Medulla oblongata (tissue), 1 donor: ENCODE measurements around the gene EME1.
"Not testable (repeated sequence)": the region's sequence is repeated elsewhere in the genome, so short reads cannot be mapped to it uniquely, and the experiment has no call there.

ENCODE experiments used
- DNase-seq: peaks from one replicate; pipeline ENCODE4 v3.0.0-alpha.2; 2015; ENCODE audit errors: extremely low spot score

EME1 gene

DNA sequence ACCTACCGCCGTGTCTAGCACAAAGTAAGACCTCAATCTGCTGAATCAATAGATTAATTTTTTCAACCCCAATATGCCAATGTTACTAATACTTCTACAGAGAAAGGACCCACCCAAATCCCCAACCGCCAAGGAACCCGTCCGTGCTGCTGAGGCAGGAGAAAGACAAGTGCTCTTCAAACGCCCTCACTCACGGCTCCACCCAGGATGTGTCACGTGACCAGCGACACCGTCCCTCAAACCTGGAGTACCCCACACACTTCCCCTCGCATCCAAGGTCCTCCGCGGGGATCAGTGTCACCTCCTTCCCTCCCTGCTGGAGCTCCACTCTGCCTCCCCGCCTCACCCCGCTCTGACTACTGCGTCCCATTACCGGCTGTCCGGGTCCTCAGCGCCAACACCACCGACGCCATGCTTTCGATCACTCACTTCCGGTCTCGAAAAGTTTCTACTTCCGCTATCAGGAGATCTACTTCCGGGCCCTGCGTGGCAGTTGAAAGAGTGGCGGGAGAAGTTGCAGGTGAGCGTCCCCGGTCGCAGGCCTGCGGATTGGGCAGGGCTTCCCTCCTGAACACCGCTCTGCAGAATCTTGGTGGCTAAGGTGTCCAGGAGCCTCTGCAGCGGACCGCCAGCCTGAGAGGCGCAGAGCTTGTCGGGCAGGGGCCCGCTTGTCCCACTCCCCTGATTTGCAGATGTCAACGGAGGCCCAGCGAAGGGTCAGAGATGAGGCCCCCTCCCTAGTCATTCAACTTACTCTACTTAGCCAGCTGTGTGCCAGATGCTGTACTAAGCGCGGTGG lies at the start of gene EME1, which contains the start of gene MRPL27:
EME1 (plus strand) TSS at position 472 of the 799 bp plus-strand sequence. CDS start 1,980 bp downstream, outside the sequence.
MRPL27 (minus strand) TSS at position 427 of the 799 bp plus-strand sequence; CDS start at position 413, 14 bp downstream.
- DNase-seq: peak; percentile 94

DNA sequence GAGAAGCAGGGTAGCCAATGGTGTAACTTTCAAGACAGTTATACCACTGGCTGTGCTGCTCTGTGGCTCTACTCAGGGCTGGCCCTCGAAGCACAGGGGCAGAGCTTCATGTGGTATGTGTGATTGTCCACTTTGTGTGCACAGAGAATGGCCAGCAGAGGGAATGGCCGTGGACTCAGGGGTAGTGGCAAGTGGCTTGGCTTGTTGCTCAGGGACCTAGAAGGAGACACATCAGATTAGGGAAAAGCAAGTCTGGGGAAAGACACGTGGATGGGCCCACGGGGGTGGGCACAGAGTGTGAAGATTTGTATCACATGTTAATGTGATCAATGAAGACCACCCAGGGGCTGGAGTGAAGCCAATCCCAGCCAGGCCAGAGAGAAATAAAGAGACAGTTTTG lies 47.1 kb upstream of the EME1 start:
- no peak for DNase-seq

- DNase-seq: no peak
Measured at GRCh38 chr17:50326831-50327364, 46.1 kb upstream of the EME1 start.

DNA sequence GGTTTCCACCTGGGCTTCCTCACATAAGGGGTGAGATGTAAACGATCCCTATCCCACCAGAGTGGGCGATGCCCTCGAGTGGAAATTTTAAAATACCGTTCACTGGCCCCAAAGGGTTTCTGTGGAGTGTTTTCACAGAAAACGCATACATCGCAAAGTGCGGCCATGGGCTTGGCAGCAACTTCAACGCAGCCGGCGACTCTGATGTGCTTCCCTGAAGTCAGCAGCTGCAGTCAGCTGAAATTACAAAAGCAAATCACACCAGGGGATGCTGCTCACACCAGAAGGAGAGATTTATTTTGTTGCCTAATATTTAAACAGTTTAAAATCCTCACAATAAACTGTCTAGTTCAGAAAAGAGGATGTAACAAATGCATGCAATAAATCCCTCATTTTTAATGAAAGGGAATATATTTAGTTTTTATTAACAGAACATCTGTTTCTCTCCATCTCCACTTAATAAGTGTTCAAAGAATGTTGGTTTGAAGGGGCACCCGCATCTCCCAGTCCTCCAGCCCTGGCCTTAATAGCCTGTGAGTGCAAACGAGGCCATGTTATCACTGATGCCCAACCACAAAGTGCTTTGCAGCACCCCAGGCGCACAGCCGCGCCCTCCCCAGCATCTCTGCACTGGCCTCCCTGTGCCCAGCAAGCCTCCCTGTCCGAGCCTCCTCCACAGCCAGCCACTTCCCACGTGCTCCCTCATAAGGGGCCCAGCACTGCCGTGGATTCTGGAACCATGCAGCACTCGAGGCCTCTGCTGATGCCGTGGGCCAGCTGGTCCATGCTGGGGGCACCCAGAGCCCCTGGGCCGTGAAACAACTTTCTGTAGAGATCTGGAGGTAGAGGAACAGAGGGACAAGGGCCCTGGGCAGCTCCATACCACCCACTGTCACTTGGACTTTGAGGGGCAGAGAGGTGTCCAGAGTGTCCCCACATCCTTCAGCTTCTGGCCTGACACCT lies 44.4 kb upstream of the EME1 start:
- DNase-seq: no peak

DNA sequence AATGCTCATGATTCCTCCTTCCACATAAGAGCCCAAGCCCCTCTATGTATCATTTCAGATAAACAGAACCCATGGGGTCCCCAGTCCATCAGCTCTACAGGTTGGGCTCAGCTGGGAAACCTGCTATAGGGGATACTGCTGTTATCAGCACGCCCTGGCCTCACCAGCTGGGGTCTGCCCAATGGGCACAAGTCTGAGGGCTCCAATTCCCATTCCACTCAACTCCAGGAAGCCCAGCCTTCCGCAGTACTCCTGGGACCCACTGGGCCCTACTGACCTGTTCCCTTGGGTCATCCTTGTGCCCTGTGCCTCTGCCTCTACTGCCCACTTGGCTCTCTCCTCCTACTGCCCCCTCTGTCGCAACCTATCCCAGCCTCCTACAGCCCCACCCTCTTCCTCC lies 43.3 kb upstream of the EME1 start:
- DNase-seq: no peak

DNA sequence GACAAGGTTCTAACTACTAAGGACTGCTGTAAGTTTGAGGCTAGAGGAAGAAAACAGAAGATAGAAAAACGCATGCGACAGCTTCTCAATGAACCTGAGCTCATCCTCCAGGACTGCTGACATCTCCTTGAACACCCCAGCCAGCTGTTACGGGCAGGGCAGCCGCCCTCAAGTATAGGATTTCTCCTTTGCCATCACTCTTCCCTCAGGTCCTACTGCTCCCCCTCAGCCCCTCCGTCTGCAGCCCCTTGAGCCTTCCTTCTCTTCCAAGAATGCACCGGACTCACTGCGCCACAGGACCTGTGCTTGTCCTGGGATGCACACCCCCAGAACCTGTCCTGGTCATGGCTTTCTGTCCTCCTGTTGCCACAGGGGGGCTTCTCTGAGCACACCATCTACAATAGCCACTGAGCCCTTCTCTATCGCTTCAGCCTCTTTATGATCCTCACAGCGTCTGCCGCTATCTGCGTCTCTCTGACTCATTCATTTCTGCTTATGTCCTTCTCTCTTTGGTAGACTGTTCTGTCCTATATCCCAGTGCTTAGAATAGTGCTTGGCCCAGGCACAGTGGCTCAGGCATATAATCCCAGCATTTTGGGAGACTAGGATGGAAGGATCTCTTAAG lies 42.8 kb upstream of the EME1 start:
- no peak for DNase-seq

DNA sequence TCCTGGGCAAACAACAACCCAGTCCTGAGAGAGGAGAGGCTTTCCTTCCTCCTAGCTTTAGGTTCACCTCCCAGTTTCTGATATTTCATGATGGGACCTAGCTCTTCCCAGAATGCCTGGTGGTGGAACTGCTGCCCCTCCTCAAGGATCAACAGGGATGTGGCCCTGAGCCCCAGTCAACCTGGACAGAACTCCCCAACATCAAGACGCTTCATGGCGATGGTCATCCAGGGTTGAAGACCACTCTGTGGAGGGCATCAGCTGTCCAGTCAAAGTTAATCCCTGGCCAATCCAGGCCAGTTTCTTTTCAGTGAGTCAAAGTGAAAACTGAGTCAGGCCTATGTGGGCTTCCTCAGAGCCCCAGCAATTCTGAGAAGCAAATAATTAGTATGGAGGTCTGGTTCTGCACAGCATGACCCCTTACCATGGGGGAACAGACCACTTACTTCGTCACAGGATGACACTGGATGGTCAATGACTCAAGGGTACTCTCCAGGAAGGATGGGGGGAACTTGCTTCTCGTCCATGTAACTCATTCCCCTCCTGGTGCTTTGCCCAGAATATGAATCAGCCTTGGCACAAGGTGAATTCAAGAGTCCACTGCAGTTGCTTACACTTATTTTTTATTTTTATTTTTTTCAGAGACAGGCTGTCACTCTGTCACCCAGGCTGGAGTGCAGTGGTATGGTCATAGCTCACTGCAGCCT lies 41.8 kb upstream of the EME1 start:
- DNase-seq: no peak

- DNase-seq: no peak
Measured at GRCh38 chr17:50332196-50332595, 40.8 kb upstream of the EME1 start.

DNA sequence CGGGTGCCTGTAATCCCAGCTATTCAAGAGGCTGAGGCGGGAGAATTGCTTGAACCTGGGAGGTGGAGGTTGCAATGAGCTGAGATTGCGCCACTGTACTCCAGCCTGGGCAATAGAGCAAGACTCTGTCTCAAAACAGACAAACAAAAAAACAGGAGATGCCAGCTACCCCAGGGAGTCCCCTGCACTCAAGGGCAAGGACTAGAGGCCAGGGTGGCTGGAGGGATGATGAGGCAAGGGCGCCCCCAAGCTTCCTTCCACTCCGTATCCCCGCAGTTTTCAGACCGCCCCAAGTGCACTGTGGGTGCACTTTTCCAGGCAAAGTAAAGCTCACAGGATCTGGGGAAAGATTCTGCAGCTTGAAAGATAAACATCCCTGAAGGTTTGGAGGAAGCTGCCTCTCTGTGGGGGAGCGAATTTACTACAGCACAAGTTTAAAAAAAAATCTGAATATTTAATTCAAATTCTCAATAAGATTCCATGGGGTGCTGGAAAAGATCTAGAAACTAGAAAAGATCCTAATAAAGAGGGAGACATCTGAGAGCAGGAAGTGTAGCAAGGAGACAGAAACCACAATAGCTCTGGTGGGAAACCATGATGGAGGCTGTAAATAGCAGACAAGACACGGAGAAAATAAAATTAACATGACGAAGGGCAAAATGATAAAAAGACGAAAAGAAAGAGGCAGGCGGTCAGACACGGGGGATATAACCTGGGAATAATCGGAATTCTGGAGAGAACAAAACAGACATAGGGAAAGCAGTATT lies 39.6 kb upstream of the EME1 start:
- DNase-seq: not testable (repeated sequence)

- DNase-seq: no peak
Measured at GRCh38 chr17:50337956-50338355, 35.1 kb upstream of the EME1 start.

GRCh38 chr17:50338645-50339044 lies 34.4 kb upstream of the EME1 start:
- DNase-seq: no peak

GRCh38 chr17:50339381-50339780 lies 33.6 kb upstream of the EME1 start:
- DNase-seq: no peak

- DNase-seq: no peak
Measured at GRCh38 chr17:50344731-50345365, 28.2 kb upstream of the EME1 start.

DNA sequence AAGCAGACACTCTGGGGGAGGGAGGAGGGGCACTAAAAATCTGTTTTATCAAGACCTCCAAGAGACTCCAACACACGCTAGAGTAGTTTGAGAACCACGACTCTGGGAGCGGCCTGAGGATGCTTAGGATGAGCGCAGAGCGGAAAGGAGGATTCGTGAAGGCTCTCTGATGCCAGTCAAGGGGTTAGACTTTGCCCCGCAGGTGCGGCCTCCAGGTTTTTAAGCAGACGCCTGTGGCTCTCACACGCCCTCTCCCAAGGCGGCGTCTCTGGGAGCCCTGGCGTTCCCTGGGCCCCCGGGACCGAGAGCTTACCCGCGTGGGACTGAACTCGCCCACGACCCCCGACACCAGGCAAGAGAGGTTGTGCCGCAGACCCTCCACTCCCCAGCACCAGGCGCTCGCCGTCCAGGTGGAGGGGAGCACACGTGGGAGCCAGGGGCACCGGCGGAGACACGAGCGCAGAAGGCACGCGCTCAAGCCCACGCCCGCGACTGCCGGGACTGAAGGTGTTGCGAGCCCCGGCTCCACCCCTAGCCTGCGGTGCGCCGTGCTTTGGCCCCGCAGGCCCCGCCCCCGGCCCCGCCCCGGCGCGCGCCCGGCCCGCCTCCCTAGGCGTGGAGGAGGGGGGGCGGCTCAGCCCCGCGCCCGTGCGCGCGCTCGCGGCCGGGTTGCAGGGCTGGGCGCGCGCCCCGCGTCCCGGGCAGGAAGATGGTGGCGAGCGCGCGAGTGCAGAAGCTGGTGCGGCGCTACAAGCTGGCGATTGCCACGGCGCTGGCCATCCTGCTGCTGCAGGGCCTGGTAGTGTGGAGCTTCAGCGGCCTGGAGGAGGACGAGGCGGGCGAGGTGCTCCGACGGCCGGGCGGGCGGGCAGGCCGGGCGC lies 27.4 kb upstream of the EME1 start, which contains the start of gene XYLT2:
XYLT2 (plus strand) TSS at position 695 of the 881 bp plus-strand sequence; CDS start at position 710, 15 bp downstream.
- DNase-seq: peak; percentile 77

- peak; percentile 19 for DNase-seq
Measured at GRCh38 chr17:50346313-50347116, 26.5 kb upstream of the EME1 start.

DNA sequence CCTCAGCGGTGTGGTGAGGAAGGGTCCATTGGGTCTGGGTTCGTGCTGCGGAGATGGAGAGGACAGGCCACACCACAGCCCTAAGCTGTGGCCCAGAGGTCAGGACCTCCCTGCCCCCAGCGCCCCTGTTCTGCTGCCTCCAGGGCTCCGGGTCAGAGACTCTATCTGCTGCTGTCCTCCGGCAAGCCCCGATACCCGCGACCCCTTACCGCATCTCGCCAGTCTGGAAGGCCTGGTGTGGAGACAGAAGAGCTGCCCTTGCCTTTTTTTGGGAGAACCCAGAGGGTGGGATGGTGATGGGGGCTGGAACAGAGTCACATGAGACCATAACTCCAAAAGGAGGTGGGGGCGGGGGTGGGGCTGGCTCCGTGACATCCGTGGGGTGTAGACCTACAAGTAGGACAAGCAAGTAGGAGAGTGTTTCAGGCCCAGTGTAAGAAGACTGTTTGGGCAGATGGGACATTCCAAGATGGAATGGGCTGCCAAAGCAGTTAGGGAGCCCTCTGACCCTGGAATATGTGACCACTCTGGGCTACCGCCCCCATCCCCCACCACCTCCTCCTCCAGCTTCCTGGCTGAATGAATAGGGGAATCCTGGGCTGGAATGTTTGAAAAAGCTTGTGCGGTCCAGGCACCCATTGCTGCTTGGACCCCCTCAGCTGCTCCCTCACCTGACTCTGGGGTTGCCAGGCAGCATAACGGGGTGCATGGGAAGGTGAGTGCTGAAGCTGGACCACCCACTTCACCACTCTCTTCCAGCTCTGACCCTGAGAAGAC lies 25.7 kb upstream of the EME1 start:
- DNase-seq: no peak

GRCh38 chr17:50347894-50348291 lies 25.1 kb upstream of the EME1 start:
- DNase-seq: no peak
